H9 (cell line): ENCODE measurements around the gene EIF6. TPM values are rescaled to one million over a fixed set of nuclear protein-coding genes. Genes with fewer than 3 reads are reported as not detected.
A peak's percentile ranks its signal among the peaks of the same experiment; 100 is the strongest.

ENCODE experiments used
- DNase-seq: peaks from one replicate; pipeline ENCODE4 v3.0.0-alpha.2; 2017
- H2AFZ ChIP-seq: one replicate; pipeline ENCODE4 v1.6.1; 2013; ENCODE audit warnings: mild to moderate bottlenecking, low read length, control low read depth, moderate library complexity
- H2AK5ac ChIP-seq: 2 replicates; pipeline ENCODE4 v1.6.1; 2013; ENCODE audit warnings: low read length, control low read depth, mixed read lengths; ENCODE audit not compliant: insufficient read length
- H2BK120ac ChIP-seq: one replicate; pipeline ENCODE4 v1.6.1; 2013; ENCODE audit warnings: low read depth, mild to moderate bottlenecking, low read length, control low read depth, inconsistent platforms; ENCODE audit not compliant: poor library complexity, severe bottlenecking
- H2BK12ac ChIP-seq: 2 replicates; pipeline ENCODE4 v1.6.1; 2013; ENCODE audit warnings: low read length, control low read depth, mixed read lengths, low read depth; ENCODE audit not compliant: insufficient read length
- H2BK15ac ChIP-seq: 2 replicates; pipeline ENCODE4 v1.6.1; 2013; ENCODE audit warnings: low read depth, low read length, control low read depth
- H2BK20ac ChIP-seq: one replicate; pipeline ENCODE4 v1.6.1; 2013; ENCODE audit warnings: low read depth, mild to moderate bottlenecking, low read length, control low read depth, inconsistent platforms; ENCODE audit not compliant: poor library complexity, severe bottlenecking
- H2BK5ac ChIP-seq: 2 replicates; pipeline ENCODE4 v1.6.1; 2013; ENCODE audit warnings: low read length, control low read depth, mixed read lengths; ENCODE audit not compliant: insufficient read length
- H3K14ac ChIP-seq: 2 replicates; pipeline ENCODE4 v1.6.1; 2013; ENCODE audit warnings: low read length, control low read depth; ENCODE audit not compliant: insufficient read depth
- H3K18ac ChIP-seq: 2 replicates; pipeline ENCODE4 v1.6.1; 2013; ENCODE audit warnings: low read depth, mild to moderate bottlenecking, mixed read lengths, low read length, control low read depth; ENCODE audit not compliant: insufficient read length
- H3K23ac ChIP-seq: 2 replicates; pipeline ENCODE4 v1.6.1; 2013; ENCODE audit warnings: low read length, control low read depth, mixed read lengths, low read depth; ENCODE audit not compliant: insufficient read length
- H3K23me2 ChIP-seq: 2 replicates; pipeline ENCODE4 v1.6.1; 2013; ENCODE audit warnings: low read depth, mild to moderate bottlenecking, mixed read lengths, low read length, control low read depth; ENCODE audit not compliant: insufficient read length, poor library complexity, severe bottlenecking
- H3K27ac ChIP-seq: 2 replicates; pipeline ENCODE4 v1.5.1; 2013; ENCODE audit warnings: low read length, control low read depth, mixed read lengths, low read depth; ENCODE audit not compliant: insufficient read length
- H3K27me3 ChIP-seq: 2 replicates; pipeline ENCODE4 v1.6.1; 2013; ENCODE audit warnings: low read length, control low read depth, inconsistent platforms; ENCODE audit not compliant: insufficient read depth
- H3K4ac ChIP-seq: 2 replicates; pipeline ENCODE4 v1.6.1; 2013; ENCODE audit warnings: low read depth, mild to moderate bottlenecking, control low read depth, inconsistent platforms, low read length, moderate library complexity
- H3K4me1 ChIP-seq: 2 replicates; pipeline ENCODE4 v1.6.1; 2013; ENCODE audit warnings: low read length, control low read depth, inconsistent platforms; ENCODE audit not compliant: insufficient read depth
- H3K4me2 ChIP-seq: 2 replicates; pipeline ENCODE4 v1.6.1; 2013; ENCODE audit warnings: low read length, control low read depth, mixed read lengths; ENCODE audit not compliant: insufficient read length, insufficient read depth
- H3K56ac ChIP-seq: 2 replicates; pipeline ENCODE4 v1.6.1; 2013; ENCODE audit warnings: low read depth, mild to moderate bottlenecking, mixed read lengths, low read length, control low read depth; ENCODE audit not compliant: insufficient read length
- H3K79me1 ChIP-seq: 2 replicates; pipeline ENCODE4 v1.6.1; 2013; ENCODE audit warnings: low read depth, mild to moderate bottlenecking, moderate library complexity, low read length, control low read depth, inconsistent platforms; ENCODE audit not compliant: insufficient read depth, poor library complexity, severe bottlenecking
- H3K79me2 ChIP-seq: 2 replicates; pipeline ENCODE4 v1.6.1; 2013; ENCODE audit warnings: low read length, control low read depth, inconsistent platforms; ENCODE audit not compliant: insufficient read depth
- H3K9ac ChIP-seq: 2 replicates; pipeline ENCODE4 v1.6.1; 2013; ENCODE audit warnings: low read length, control low read depth, mixed read lengths; ENCODE audit not compliant: insufficient read length; ENCODE audit errors: extremely low read depth
- H3K9me3 ChIP-seq: one replicate; pipeline ENCODE4 v1.6.1; 2013; ENCODE audit warnings: low read depth, low read length, inconsistent platforms; ENCODE audit not compliant: control insufficient read depth
- H3T11ph ChIP-seq: one replicate; pipeline ENCODE4 v1.6.1; 2013; ENCODE audit warnings: mild to moderate bottlenecking, low read length, control low read depth, inconsistent platforms
- H4K20me1 ChIP-seq: one replicate; pipeline ENCODE4 v1.6.1; 2013; ENCODE audit not compliant: control insufficient read depth, insufficient read length, insufficient read depth
- H4K5ac ChIP-seq: 2 replicates; pipeline ENCODE4 v1.6.1; 2013; ENCODE audit warnings: low read depth, mild to moderate bottlenecking, mixed read lengths, low read length, control low read depth; ENCODE audit not compliant: insufficient read length
- H4K8ac ChIP-seq: replicated peaks from 2 replicates; pipeline ENCODE4 v1.6.1; 2013; ENCODE audit warnings: low read length, control low read depth, mixed read lengths, low read depth; ENCODE audit not compliant: insufficient read length
- H4K91ac ChIP-seq: 2 replicates; pipeline ENCODE4 v1.6.1; 2013; ENCODE audit warnings: low read depth, mild to moderate bottlenecking, moderate library complexity, mixed read lengths, low read length, control low read depth; ENCODE audit not compliant: insufficient read length
- H3K27ac Mint-ChIP-seq, 3 experiments: 2 replicates in 2 of 3; 3 replicates in 1 of 3; pipeline ENCODE4 v1.8.0; 2020 to 2021; ENCODE audit warnings: mixed read lengths in 3 of 3, mild to moderate bottlenecking in 1 of 3, moderate library complexity in 1 of 3
- H3K27me3 Mint-ChIP-seq: 2 replicates; pipeline ENCODE4 v1.8.0; 2021; ENCODE audit warnings: low read depth, mild to moderate bottlenecking, moderate library complexity, mixed read lengths
- H3K36me3 Mint-ChIP-seq, 3 experiments: 2 replicates in 2 of 3; 3 replicates in 1 of 3; pipeline ENCODE4 v1.8.0; 2020 to 2021; ENCODE audit warnings: low read depth in 3 of 3, mixed read lengths in 3 of 3; ENCODE audit not compliant: insufficient read depth in 1 of 3
- H3K4me1 Mint-ChIP-seq, 2 experiments: 2 replicates each; pipeline ENCODE4 v1.8.0; 2020; ENCODE audit warnings: mixed read lengths in 2 of 2
- H3K4me3 Mint-ChIP-seq, 2 experiments: 2 replicates in 1 of 2; 3 replicates in 1 of 2; pipeline ENCODE4 v1.8.0; 2020 to 2021; ENCODE audit warnings: mild to moderate bottlenecking in 2 of 2, mixed read lengths in 2 of 2, moderate library complexity in 1 of 2
- H3K9me3 Mint-ChIP-seq, 2 experiments: 2 replicates in 1 of 2; 3 replicates in 1 of 2; pipeline ENCODE4 v1.8.0; 2020; ENCODE audit warnings: mild to moderate bottlenecking in 2 of 2, mixed read lengths in 2 of 2, moderate library complexity in 1 of 2
- CTCF ChIP-seq: fragments of 200-600 bp; sonication (generic); conservative IDR thresholded peaks from 3 replicates; pipeline ENCODE4 v1.8.0; 2021; ENCODE audit warnings: antibody characterized with exemption, mild to moderate bottlenecking
- WGBS: extraction: QIAGEN DNeasy Blood & Tissue Kit; methylation state at CpG from one replicate; pipeline ENCODE4 v1.1.7; 2013; ENCODE audit warnings: missing lambda C conversion rate, low lambda C conversion rate, mixed read lengths; ENCODE audit not compliant: insufficient read length; ENCODE audit errors: extremely low coverage; 5-methylcytosine and 5-hydroxymethylcytosine counted together
- total RNA-seq: library from RNA; stranded (reverse); gene quantifications from 2 replicates; pipeline ENCODE4 v1.2.1, GENCODE V29; 2021

EIF6 gene
- total RNA-seq, 1 experiment from 2014 or later = 150 TPM

GRCh38 chr20:35311409-35311808 lies 26.8 kb upstream of the EIF6 start:
- H3K79me1 ChIP-seq = no peaks in the 10 kb centered on the region
- H4K20me1 ChIP-seq = no peaks in the 10 kb centered on the region
- H3K23me2 ChIP-seq = no peaks in the 10 kb centered on the region
- H4K8ac ChIP-seq = no peak overlapping the region
- Mint-ChIP-seq H3K27me3 (no peaks in the 10 kb centered on the region), H3K9me3 (no peaks in the 10 kb centered on the region), H3K36me3 (peaks cover 3 to 12% (median 4%) of the 10 kb centered on the region in 3 experiments; a peak in 5 of 7 replicates), H3K27ac (peak overlapping the region; percentile 27 to 53 (median 31); a peak in 1 of 7 replicates), H3K4me1 (peaks cover 27 to 34% of the 10 kb centered on the region in 2 experiments), H3K4me3 (no peak overlapping the region)
- no peak overlapping the region for H3K14ac ChIP-seq
- no peak overlapping the region for H3K27ac ChIP-seq
- H3K4me2 ChIP-seq = no peak overlapping the region
- no peak overlapping the region for H2BK15ac ChIP-seq
- no peak overlapping the region for H3K9ac ChIP-seq
- no peak overlapping the region for H3K18ac ChIP-seq
- H3K9me3 ChIP-seq = no peaks in the 10 kb centered on the region
- H2BK5ac ChIP-seq = no peak overlapping the region
- no peak overlapping the region for H2BK12ac ChIP-seq
- H3K4me1 ChIP-seq = peaks cover 2% of the 10 kb centered on the region; the same call in 1 of the 2 replicates
- no peak overlapping the region for H3T11ph ChIP-seq
- no peak overlapping the region for H4K5ac ChIP-seq
- H2BK20ac ChIP-seq = no peak overlapping the region
- no peak for TF ChIP-seq CTCF
- no peak overlapping the region for H3K23ac ChIP-seq
- WGBS = no CpG with 5 or more reads among the region's 2 CpGs
- DNase-seq = peak; percentile 49
- H3K4ac ChIP-seq = no peak overlapping the region
- no peaks in the 10 kb centered on the region for H3K79me2 ChIP-seq
- H2AFZ ChIP-seq = no peak overlapping the region
- H3K27me3 ChIP-seq = no peaks in the 10 kb centered on the region
- H2AK5ac ChIP-seq = no peak overlapping the region
- H3K56ac ChIP-seq = no peak overlapping the region
- H2BK120ac ChIP-seq = no peak overlapping the region
- H4K91ac ChIP-seq = no peak overlapping the region
